ENCODE results near the gene CXXC5.
A peak's percentile ranks its signal among the peaks of the same experiment; 100 is the strongest.

DNA sequence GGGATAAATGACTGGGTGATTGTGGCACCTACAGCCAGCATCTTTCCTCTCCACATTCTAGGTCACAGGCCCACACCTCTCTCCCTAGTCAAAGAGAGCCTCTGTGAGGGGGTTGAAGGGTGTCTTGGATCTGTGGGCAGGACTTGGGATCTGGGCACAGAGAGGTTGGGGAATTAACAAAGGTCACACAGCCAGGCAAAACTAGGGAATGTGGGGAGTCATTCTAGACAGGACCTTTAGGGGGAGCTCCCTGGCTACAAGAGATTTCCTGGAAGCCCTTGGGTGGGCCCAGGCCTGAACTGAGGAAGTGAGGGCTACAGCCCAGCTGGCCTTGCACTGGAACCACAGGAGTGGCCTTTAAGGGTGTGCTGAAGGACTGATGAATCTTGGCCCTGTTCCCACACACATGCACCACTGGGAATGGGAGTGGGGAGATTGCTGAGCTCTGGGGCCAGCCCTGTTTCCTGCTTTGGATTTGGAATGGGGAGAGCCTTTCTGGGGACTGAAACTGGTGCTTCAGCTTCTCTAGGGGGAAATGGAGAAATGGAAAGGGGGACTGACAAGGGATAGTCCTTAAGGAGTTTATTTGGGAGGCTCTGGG is 12.4 kb upstream of the CXXC5 start:
- TF ChIP-seq CTCF (IDR thresholded peaks at IDR 0.05; ENCODE audit: poor library complexity) (peak; percentile 57), EZH2 (IDR thresholded peaks at IDR 0.05; ENCODE audit: borderline replicate concordance) (no peak)
